Measurements from ENCODE around the gene CALU. TPM values are rescaled to one million over a fixed set of nuclear protein-coding genes. Genes with fewer than 3 reads are reported as not detected.

Gene CALU
- total RNA-seq, 2 donors from 2014 or later: 76.2 to 87.8 TPM

GRCh38 chr7:128777156-128778123 is 38.3 kb downstream of the CALU start:
- WGBS: 69% methylated on average over 5 of the region's 5 CpGs
- no peak for DNase-seq (ENCODE audit: low spot score)
- no peak overlapping the region for H3K27ac ChIP-seq
- intact Hi-C loops (cut with DNase I): no loop called here
- no peaks in the 10 kb centered on the region for H3K9me3 ChIP-seq
- no peaks in the 10 kb centered on the region for H3K27me3 ChIP-seq (replicated peaks; ENCODE audit: insufficient read depth)
- no peak for TF ChIP-seq CTCF (IDR thresholded peaks at IDR 0.05)
- TF ChIP-seq POLR2AphosphoS5 (IDR thresholded peaks at IDR 0.05): no peak
- TF ChIP-seq POLR2A (IDR thresholded peaks at IDR 0.05): no peak
- H3K4me3 ChIP-seq: no peak overlapping the region
- no peaks in the 10 kb centered on the region for H3K36me3 ChIP-seq
- H3K4me1 ChIP-seq (replicated peaks): no peaks in the 10 kb centered on the region

GRCh38 chr7:128778946-128779345 is 39.8 kb downstream of the CALU start:
- H3K4me3 ChIP-seq: no peak overlapping the region
- H3K36me3 ChIP-seq: no peaks in the 10 kb centered on the region
- no peaks in the 10 kb centered on the region for H3K9me3 ChIP-seq
- intact Hi-C loops (cut with DNase I): no loop called here
- H3K27me3 ChIP-seq (replicated peaks; ENCODE audit: insufficient read depth): no peaks in the 10 kb centered on the region
- WGBS: 100% methylated on average over 5 of the region's 5 CpGs
- DNase-seq (ENCODE audit: low spot score): no peak
- no peak for TF ChIP-seq POLR2AphosphoS5 (IDR thresholded peaks at IDR 0.05)
- TF ChIP-seq POLR2A (IDR thresholded peaks at IDR 0.05): no peak
- no peak for TF ChIP-seq CTCF (IDR thresholded peaks at IDR 0.05)
- no peak overlapping the region for H3K27ac ChIP-seq
- H3K4me1 ChIP-seq (replicated peaks): no peaks in the 10 kb centered on the region

GRCh38 chr7:128781126-128781525 is 42.0 kb downstream of the CALU start:
- DNase-seq (ENCODE audit: low spot score): no peak
- intact Hi-C loops (cut with DNase I): no loop called here
- TF ChIP-seq CTCF (IDR thresholded peaks at IDR 0.05) (no peak), POLR2AphosphoS5 (IDR thresholded peaks at IDR 0.05) (no peak), POLR2A (IDR thresholded peaks at IDR 0.05) (no peak)
- H3K4me3 ChIP-seq: no peak overlapping the region
- no peak overlapping the region for H3K27ac ChIP-seq
- no peaks in the 10 kb centered on the region for H3K27me3 ChIP-seq (replicated peaks; ENCODE audit: insufficient read depth)
- H3K9me3 ChIP-seq: no peaks in the 10 kb centered on the region
- no peaks in the 10 kb centered on the region for H3K4me1 ChIP-seq (replicated peaks)
- no peaks in the 10 kb centered on the region for H3K36me3 ChIP-seq
- 75% methylated on average over 5 of the region's 5 CpGs for WGBS

GRCh38 chr7:128781851-128782250 is 42.7 kb downstream of the CALU start:
- DNase-seq (ENCODE audit: low spot score): no peak
- H3K27ac ChIP-seq: peak overlapping the region in 1 of 2 donors; percentile 28
- no peaks in the 10 kb centered on the region for H3K4me1 ChIP-seq (replicated peaks)
- WGBS: 71% methylated on average over 3 of the region's 3 CpGs
- intact Hi-C loops (cut with DNase I): no loop called here
- H3K27me3 ChIP-seq (replicated peaks; ENCODE audit: insufficient read depth): no peaks in the 10 kb centered on the region
- TF ChIP-seq CTCF (IDR thresholded peaks at IDR 0.05): no peak
- H3K4me3 ChIP-seq: no peak overlapping the region
- H3K36me3 ChIP-seq: no peaks in the 10 kb centered on the region
- H3K9me3 ChIP-seq: no peaks in the 10 kb centered on the region
